Vagina (tissue), 2 donors: ENCODE results near the gene TJP1. TPM values are rescaled to one million over a fixed set of nuclear protein-coding genes. Genes with fewer than 3 reads are reported as not detected.

Experiments
- DNase-seq, 2 donors: peaks; one replicate each; pipeline ENCODE4 v3.0.0-alpha.2; 2017; ENCODE audit errors: extremely low spot score in 2 of 2
- H3K27ac ChIP-seq: fragments of 200-600 bp; sonication (generic); one replicate; pipeline ENCODE4 v1.5.1; 2019
- H3K27me3 ChIP-seq: fragments of 200-600 bp; sonication (generic); one replicate; pipeline ENCODE4 v1.5.1; 2019
- H3K36me3 ChIP-seq, 2 donors: fragments of 200-600 bp; sonication (generic); one replicate each; pipeline ENCODE4 v1.5.1; 2017 to 2019
- H3K4me1 ChIP-seq: fragments of 200-600 bp; sonication (generic); one replicate; pipeline ENCODE4 v1.5.1; 2019
- H3K4me3 ChIP-seq, 2 donors: fragments of 200-600 bp; sonication (generic); 1 replicate in 1 of 2; 2 replicates in 1 of 2; pipeline ENCODE4 v1.5.1; 2016 to 2019
- H3K9me3 ChIP-seq: fragments of 200-600 bp; sonication (generic); one replicate; pipeline ENCODE4 v1.5.1; 2019
- CTCF ChIP-seq, 3 experiments: fragments of 450-650 bp in 2 of 3; fragments of 200-600 bp in 1 of 3; sonication (generic) in 1 of 3; IDR thresholded peaks; one replicate each; pipeline ENCODE4 v1.5.1; 2017 to 2019; ENCODE audit warnings: antibody characterized with exemption in 3 of 3, mild to moderate bottlenecking in 2 of 3, moderate library complexity in 2 of 3
- POLR2A ChIP-seq, 2 donors: fragments of 450-650 bp; IDR thresholded peaks; one replicate each; pipeline ENCODE4 v1.6.1; 2017; ENCODE audit warnings: antibody characterized with exemption in 2 of 2, mild to moderate bottlenecking in 2 of 2, moderate library complexity in 2 of 2
- POLR2AphosphoS5 ChIP-seq, 2 donors: sonication (generic); formaldehyde crosslinking; IDR thresholded peaks; one replicate each; pipeline ENCODE4 v1.9.0; 2017; ENCODE audit warnings: antibody characterized with exemption in 2 of 2, mild to moderate bottlenecking in 2 of 2, low read depth in 1 of 2; ENCODE audit not compliant: insufficient read depth in 1 of 2
- intact Hi-C: fragments of 100-400 bp; cut with DNase I; formaldehyde crosslinking; loops from one replicate; pipeline ENCODE4 v1.15.1; 2023
- total RNA-seq: library from RNA; depleted of rRNA; stranded (reverse); fragments of >200 nt; gene quantifications from one replicate; pipeline ENCODE4 v1.2.3, GENCODE V29; 2016

Gene TJP1
- total RNA-seq, 1 donor from 2014 or later = 110 TPM

- Histone ChIP-seq H3K27me3 (no peaks in the 10 kb centered on the region), H3K36me3 (no peaks in the 10 kb centered on the region), H3K4me3 (no peak overlapping the region), H3K9me3 (no peaks in the 10 kb centered on the region), H3K4me1 (no peaks in the 10 kb centered on the region), H3K27ac (no peak overlapping the region)
- TF ChIP-seq CTCF (IDR thresholded peaks at IDR 0.05) = no peak
- no peak for TF ChIP-seq POLR2A (IDR thresholded peaks at IDR 0.05)
- TF ChIP-seq POLR2AphosphoS5 (IDR thresholded peaks at IDR 0.05; ENCODE audit: insufficient read depth in 1 of 2, low read depth in 1 of 2) = no peak
- DNase-seq = no peak
- intact Hi-C loops = no loop called here
These were observed 31.7 kb downstream of the TJP1 start for GRCh38 chr15:29790607-29791006.

- H3K9me3 ChIP-seq = no peaks in the 10 kb centered on the region
These were observed 32.4 kb downstream of the TJP1 start for GRCh38 chr15:29789871-29790270.

GRCh38 chr15:29788433-29789034 is 33.7 kb downstream of the TJP1 start:
- TF ChIP-seq POLR2A (IDR thresholded peaks at IDR 0.05) (no peak), CTCF (IDR thresholded peaks at IDR 0.05) (no peak), POLR2AphosphoS5 (IDR thresholded peaks at IDR 0.05; ENCODE audit: insufficient read depth in 1 of 2, low read depth in 1 of 2) (no peak)
- no peak for DNase-seq
- H3K36me3 ChIP-seq = no peaks in the 10 kb centered on the region
- H3K27me3 ChIP-seq = no peaks in the 10 kb centered on the region
- no peak overlapping the region for H3K27ac ChIP-seq
- H3K4me1 ChIP-seq = no peaks in the 10 kb centered on the region
- intact Hi-C loops = no loop called here
- H3K4me3 ChIP-seq = no peak overlapping the region
- H3K9me3 ChIP-seq = no peaks in the 10 kb centered on the region

More at GRCh38 chr15:29789871-29790270, 32.4 kb downstream of the TJP1 start:
- no peak for DNase-seq
- Histone ChIP-seq H3K36me3 (no peaks in the 10 kb centered on the region), H3K4me1 (no peaks in the 10 kb centered on the region), H3K4me3 (no peak overlapping the region), H3K27me3 (no peaks in the 10 kb centered on the region), H3K27ac (no peak overlapping the region)
- intact Hi-C loops = no loop called here
- no peak for TF ChIP-seq CTCF (IDR thresholded peaks at IDR 0.05)
- TF ChIP-seq POLR2A (IDR thresholded peaks at IDR 0.05) = no peak
- TF ChIP-seq POLR2AphosphoS5 (IDR thresholded peaks at IDR 0.05; ENCODE audit: insufficient read depth in 1 of 2, low read depth in 1 of 2) = no peak

DNA sequence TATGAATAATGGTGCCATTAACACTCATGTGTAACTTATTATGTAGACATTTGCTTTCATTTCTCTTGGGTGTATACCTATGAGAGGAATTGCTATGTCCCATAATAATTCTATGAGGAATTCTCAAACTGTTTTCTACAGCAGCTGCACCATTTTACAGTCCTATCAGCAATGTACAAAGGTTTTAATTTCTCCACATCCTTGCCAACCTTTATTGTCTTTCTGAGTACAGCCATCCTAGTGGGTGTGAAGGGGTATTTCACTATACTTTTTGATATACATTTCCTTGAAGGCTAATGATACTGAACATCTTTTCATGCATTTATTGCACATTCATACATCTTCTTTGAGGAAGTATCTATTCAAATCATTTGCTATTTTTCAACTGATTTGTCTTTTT is 34.5 kb downstream of the TJP1 start:
- no peaks in the 10 kb centered on the region for H3K27me3 ChIP-seq
- no peak for TF ChIP-seq POLR2AphosphoS5 (IDR thresholded peaks at IDR 0.05; ENCODE audit: insufficient read depth in 1 of 2, low read depth in 1 of 2)
- no peak for TF ChIP-seq CTCF (IDR thresholded peaks at IDR 0.05)
- TF ChIP-seq POLR2A (IDR thresholded peaks at IDR 0.05) = no peak
- H3K9me3 ChIP-seq = no peaks in the 10 kb centered on the region
- H3K27ac ChIP-seq = no peak overlapping the region
- DNase-seq = no peak
- no peaks in the 10 kb centered on the region for H3K4me1 ChIP-seq
- H3K36me3 ChIP-seq = no peaks in the 10 kb centered on the region
- no peak overlapping the region for H3K4me3 ChIP-seq
- intact Hi-C loops = no loop called here

GRCh38 chr15:29785642-29786041 is 36.6 kb downstream of the TJP1 start:
- H3K27ac ChIP-seq = no peak overlapping the region
- TF ChIP-seq POLR2AphosphoS5 (IDR thresholded peaks at IDR 0.05; ENCODE audit: insufficient read depth in 1 of 2, low read depth in 1 of 2) (no peak), POLR2A (IDR thresholded peaks at IDR 0.05) (no peak), CTCF (IDR thresholded peaks at IDR 0.05) (no peak)
- intact Hi-C loops = no loop called here

More at GRCh38 chr15:29785642-29786041, 36.6 kb downstream of the TJP1 start:
- no peaks in the 10 kb centered on the region for H3K4me1 ChIP-seq
- no peak overlapping the region for H3K4me3 ChIP-seq
- H3K27me3 ChIP-seq = no peaks in the 10 kb centered on the region
- no peak for DNase-seq
- H3K36me3 ChIP-seq = no peaks in the 10 kb centered on the region
- H3K9me3 ChIP-seq = no peaks in the 10 kb centered on the region
